ENCODE data around the gene SLC16A1.

The SLC16A1 gene

DNA sequence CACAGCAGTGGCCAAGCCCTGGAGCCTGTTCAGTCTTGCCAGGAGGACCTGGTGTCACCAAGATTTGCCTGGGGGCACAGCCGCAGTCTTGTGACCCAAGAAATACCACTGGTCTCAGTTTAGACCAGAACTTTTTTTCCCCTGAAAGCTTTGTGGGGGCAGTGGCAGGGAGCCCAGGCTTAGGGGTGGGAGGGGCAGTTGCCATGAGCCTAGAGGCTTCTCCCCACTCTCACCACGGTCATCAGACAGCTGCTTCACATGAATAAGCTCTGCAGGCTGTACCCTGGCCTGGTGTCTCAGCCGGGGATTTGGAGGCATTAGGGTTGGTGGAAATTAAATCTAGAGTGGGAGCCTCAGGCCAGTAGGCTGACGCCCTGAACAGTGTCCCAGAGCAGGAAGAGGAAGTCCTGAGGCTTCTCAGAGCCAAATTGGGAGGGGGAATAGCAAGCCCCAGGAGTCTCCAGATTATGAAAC lies 73.7 kb downstream of the SLC16A1 start:
- DNase-seq (ENCODE audit: low spot score): no peak

- no peak for DNase-seq (ENCODE audit: low spot score)
These were observed 74.3 kb downstream of the SLC16A1 start for GRCh38 chr1:112881742-112882127.

DNA sequence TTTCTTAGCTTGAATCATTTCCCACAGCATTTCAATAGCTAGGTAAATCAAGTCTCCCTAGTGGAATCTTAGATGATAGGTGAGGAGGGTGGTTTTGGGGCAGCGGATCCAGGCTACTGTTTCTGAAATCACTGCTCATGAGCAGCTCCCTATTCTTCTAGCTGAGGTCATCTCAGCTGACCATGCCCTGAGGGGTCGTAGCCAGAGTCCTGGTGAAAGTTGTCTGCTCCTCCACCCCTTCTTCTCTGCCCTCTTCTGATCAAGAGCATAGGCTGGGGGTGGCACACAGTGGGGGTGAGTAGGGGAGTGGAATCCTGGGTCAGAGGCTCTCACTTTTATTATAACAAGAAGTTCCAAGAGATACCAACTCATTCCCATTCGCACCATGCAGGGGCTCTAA lies 76.2 kb downstream of the SLC16A1 start:
- DNase-seq (ENCODE audit: low spot score): no peak

- DNase-seq (ENCODE audit: low spot score): no peak
These were observed 77.7 kb downstream of the SLC16A1 start for GRCh38 chr1:112878321-112878720.

- no peak for DNase-seq (ENCODE audit: low spot score)
These were observed 78.2 kb downstream of the SLC16A1 start for GRCh38 chr1:112877750-112878149.

DNA sequence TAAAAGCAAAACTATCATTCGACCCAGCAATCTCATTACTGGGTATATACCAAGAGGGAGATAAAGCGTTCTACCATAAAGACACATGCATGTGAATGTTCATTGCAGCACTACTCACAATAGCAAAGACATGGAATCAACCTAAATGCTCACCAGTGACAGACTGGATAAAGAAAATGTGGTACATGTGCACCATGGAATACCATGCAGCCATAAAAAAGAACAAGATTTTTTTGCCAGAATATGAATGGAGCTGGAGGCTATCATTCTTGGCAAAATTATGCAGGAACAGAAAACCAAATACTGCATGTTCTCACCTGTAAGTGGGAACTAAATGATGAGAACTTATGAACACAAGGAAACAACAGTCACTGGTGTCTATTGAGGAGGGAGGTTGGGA lies 79.7 kb downstream of the SLC16A1 start:
- no peak for DNase-seq (ENCODE audit: low spot score)

DNA sequence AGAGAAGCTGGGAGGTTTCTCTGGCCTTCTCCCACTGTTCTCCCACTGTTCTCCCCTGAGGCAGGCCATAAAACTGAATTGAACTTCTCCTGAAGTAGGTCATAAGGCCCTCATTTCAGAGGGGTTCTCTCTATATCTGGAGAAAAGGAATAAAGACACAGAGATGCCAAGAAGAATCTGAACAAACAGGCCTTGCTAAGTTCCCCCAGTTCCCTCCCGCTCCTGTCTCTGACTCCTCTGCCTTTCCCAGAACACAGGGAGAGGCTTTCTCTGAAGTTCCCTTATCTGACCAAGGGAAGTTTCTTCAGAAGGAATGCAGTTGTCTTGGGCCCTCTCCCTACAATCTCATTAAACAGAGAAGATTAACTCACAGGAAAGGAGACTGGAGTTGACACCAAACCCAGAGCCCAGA lies 83.4 kb downstream of the SLC16A1 start:
- DNase-seq (ENCODE audit: low spot score): no peak

GRCh38 chr1:112870887-112871646 lies 84.9 kb downstream of the SLC16A1 start:
- DNase-seq (ENCODE audit: low spot score): no peak

DNA sequence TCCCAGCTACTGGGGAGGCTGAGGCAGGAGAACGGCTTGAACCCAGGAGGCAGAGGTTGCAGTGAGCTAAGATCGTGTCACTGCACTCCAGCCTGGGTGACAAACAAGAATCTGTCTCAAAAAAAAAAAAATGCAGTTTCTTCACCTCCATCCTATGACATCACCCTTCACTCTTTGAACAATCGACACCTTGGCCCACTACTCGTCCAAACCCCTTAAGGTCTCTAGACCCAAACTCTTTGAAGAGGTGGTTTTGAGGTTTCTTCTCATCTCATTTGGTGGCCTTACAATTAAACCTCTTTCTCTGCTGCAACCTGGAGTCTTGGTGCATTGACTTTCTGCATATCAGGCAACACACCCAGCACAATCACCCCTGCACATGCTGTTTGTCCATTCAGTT lies 86.1 kb downstream of the SLC16A1 start:
- DNase-seq (ENCODE audit: low spot score): no peak

GRCh38 chr1:112868191-112868590 lies 87.8 kb downstream of the SLC16A1 start:
- no peak for DNase-seq (ENCODE audit: low spot score)

- DNase-seq (ENCODE audit: low spot score): no peak
These were observed 89.0 kb downstream of the SLC16A1 start for GRCh38 chr1:112866981-112867380.

GRCh38 chr1:112866151-112866550 lies 89.8 kb downstream of the SLC16A1 start:
- no peak for DNase-seq (ENCODE audit: low spot score)

- no peak for DNase-seq (ENCODE audit: low spot score)
These were observed 93.1 kb downstream of the SLC16A1 start for GRCh38 chr1:112862753-112863426.

Measured in hematopoietic multipotent progenitor cell treated with erythropoietin and hydrocortisone succinate and interleukin-3 and kit ligand, for 17 days (in vitro differentiated cells).